Esophagus squamous epithelium (tissue), 4 donors: ENCODE measurements around the gene ZNF44.

Source experiments
- POLR2A ChIP-seq, 4 donors: fragments of 450-650 bp; IDR thresholded peaks; one replicate each; pipeline ENCODE4 v1.6.1; 2017; ENCODE audit warnings: antibody characterized with exemption in 4 of 4, mild to moderate bottlenecking in 4 of 4, moderate library complexity in 3 of 4
- TF ChIP-seq, protein P1 (sequence below), 6 experiments: fragments of 450-650 bp in 4 of 6; fragments of 200-600 bp in 2 of 6; sonication (generic) in 2 of 6; IDR thresholded peaks; one replicate each; pipeline ENCODE4 v1.5.1; 2016 to 2019; ENCODE audit warnings: antibody characterized with exemption in 6 of 6, mild to moderate bottlenecking in 4 of 6, moderate library complexity in 4 of 6

DNA sequence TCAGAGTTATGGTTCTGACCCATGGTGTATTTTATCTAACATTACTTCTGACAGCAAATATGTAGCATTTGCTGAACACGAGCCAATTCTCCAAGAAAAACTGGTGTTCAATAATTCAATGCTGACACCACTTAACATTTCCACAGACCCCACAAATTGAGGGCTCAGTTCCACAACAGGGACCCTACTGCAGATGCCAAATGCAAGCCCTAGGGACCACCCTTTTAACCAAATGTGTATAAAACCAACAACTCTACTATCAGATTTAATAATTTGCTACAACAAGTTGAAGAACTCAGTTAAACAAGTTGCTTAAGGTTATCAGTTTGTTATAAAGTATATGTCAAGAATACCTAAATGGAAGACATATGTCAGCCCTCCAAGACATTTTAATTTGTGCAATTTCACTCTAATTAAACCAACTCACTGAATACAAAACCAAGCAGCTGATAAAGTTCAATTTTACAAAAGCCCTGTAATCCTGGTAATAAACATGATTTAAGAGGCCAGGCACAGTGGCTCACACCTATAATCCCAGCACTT is 6.7 kb downstream of the ZNF44 start:
- TF ChIP-seq, protein P1, sequence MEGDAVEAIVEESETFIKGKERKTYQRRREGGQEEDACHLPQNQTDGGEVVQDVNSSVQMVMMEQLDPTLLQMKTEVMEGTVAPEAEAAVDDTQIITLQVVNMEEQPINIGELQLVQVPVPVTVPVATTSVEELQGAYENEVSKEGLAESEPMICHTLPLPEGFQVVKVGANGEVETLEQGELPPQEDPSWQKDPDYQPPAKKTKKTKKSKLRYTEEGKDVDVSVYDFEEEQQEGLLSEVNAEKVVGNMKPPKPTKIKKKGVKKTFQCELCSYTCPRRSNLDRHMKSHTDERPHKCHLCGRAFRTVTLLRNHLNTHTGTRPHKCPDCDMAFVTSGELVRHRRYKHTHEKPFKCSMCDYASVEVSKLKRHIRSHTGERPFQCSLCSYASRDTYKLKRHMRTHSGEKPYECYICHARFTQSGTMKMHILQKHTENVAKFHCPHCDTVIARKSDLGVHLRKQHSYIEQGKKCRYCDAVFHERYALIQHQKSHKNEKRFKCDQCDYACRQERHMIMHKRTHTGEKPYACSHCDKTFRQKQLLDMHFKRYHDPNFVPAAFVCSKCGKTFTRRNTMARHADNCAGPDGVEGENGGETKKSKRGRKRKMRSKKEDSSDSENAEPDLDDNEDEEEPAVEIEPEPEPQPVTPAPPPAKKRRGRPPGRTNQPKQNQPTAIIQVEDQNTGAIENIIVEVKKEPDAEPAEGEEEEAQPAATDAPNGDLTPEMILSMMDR (IDR thresholded peaks at IDR 0.05), result no peak
- no peak for TF ChIP-seq POLR2A (IDR thresholded peaks at IDR 0.05)
